NCI-H2171 treated with DMSO at 0.1 percent for 48 hours (cell line): ENCODE results near the gene PLEKHN1.
A peak's percentile ranks its signal among the peaks of the same experiment; 100 is the strongest.
"Not testable (repeated sequence)": the region's sequence is repeated elsewhere in the genome, so short reads cannot be mapped to it uniquely, and the experiment has no call there.

ENCODE experiments used
- DNase-seq: peaks from one replicate; lab custom pipeline; 2025; lab: John Stamatoyannopoulos, UW

PLEKHN1 gene

GRCh38 chr1:974293-974640 lies 8.0 kb downstream of the PLEKHN1 start:
- DNase-seq: no peak

GRCh38 chr1:974687-975328 lies 8.5 kb downstream of the PLEKHN1 start:
- no peak for DNase-seq

GRCh38 chr1:975365-975764 lies 9.1 kb downstream of the PLEKHN1 start:
- DNase-seq: no peak

GRCh38 chr1:975896-976683 lies 9.8 kb downstream of the PLEKHN1 start:
- DNase-seq: peak; percentile 62

GRCh38 chr1:976791-977190 lies 10.5 kb downstream of the PLEKHN1 start:
- DNase-seq: not testable (repeated sequence)

- DNase-seq: no peak
Measured at GRCh38 chr1:978069-978834, 12.0 kb downstream of the PLEKHN1 start.

- no peak for DNase-seq
Measured at GRCh38 chr1:978835-979743, 12.8 kb downstream of the PLEKHN1 start.

GRCh38 chr1:979744-980072 lies 13.4 kb downstream of the PLEKHN1 start:
- DNase-seq: no peak

- DNase-seq: no peak
Measured at GRCh38 chr1:980137-980571, 13.9 kb downstream of the PLEKHN1 start.

- no peak for DNase-seq
Measured at GRCh38 chr1:980602-981395, 14.5 kb downstream of the PLEKHN1 start.

GRCh38 chr1:981491-981954 lies 15.2 kb downstream of the PLEKHN1 start:
- no peak for DNase-seq

GRCh38 chr1:981955-982558 lies 15.8 kb downstream of the PLEKHN1 start, which contains the start of gene PERM1:
PERM1 (minus strand) TSS chr1:982093; CDS start chr1:981029, 1,064 bp downstream.
- no peak for DNase-seq

GRCh38 chr1:982765-983436 lies 16.6 kb downstream of the PLEKHN1 start:
- no peak for DNase-seq

- DNase-seq: no peak
Measured at GRCh38 chr1:983798-984475, 17.7 kb downstream of the PLEKHN1 start.

- no peak for DNase-seq
Measured at GRCh38 chr1:984476-984814, 18.2 kb downstream of the PLEKHN1 start.

- no peak for DNase-seq
Measured at GRCh38 chr1:985126-985525, 18.8 kb downstream of the PLEKHN1 start.

- not testable (repeated sequence) for DNase-seq
Measured at GRCh38 chr1:988061-988460, 21.8 kb downstream of the PLEKHN1 start.

- not testable (repeated sequence) for DNase-seq
Measured at GRCh38 chr1:991275-991674, 25.0 kb downstream of the PLEKHN1 start.

GRCh38 chr1:991895-992294 lies 25.6 kb downstream of the PLEKHN1 start:
- no peak for DNase-seq
